GM21367 (cell line): ENCODE measurements around the gene NUMA1.
A peak's percentile ranks its signal among the peaks of the same experiment; 100 is the strongest.

ENCODE experiments used
- ATAC-seq: cut with Tn5 transposase; IDR thresholded peaks from one replicate; pipeline ENCODE4 v1.9.1; 2021; ENCODE audit not compliant: unreplicated experiment

NUMA1 gene

DNA sequence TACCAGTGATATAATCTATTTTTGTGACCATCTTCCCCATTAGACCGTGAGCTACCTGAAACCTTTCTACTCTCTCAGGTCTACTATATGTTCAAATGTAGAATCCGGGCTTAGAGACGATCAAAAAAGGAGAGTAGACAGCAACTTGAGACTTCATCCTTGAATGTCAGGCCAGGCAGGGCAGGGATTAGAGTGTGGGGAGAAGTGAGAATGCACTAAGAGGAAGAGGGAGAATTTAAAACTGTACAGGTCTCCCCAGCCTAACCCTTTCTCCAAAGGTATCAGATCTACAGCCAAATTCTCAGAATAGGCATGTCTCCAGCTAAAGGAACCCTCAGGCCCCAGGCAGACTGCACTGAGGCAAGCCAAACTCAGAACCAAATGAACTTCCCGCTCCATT, 21.8 kb upstream of the NUMA1 start:
- ATAC-seq, result no peak

DNA sequence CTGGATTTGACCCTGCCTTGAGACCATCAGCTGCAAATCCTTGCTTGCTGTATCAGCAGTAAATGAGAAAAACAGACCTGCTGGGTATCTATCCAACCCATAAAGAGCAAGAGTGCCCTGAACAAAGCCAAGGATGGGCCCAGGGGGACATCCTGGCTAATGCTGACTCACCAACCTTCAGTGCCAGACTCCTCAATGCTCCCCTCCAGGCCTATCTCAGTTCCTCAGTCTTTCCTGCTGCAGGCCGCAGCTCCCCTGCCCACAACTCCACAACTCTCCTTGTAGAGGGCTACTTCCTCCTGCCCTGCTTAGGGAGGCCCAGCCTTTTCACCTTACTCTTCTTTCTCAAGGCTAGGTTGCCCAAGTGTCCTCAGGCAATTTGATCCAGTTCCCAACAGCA, 20.1 kb upstream of the NUMA1 start:
- ATAC-seq, result no peak

DNA sequence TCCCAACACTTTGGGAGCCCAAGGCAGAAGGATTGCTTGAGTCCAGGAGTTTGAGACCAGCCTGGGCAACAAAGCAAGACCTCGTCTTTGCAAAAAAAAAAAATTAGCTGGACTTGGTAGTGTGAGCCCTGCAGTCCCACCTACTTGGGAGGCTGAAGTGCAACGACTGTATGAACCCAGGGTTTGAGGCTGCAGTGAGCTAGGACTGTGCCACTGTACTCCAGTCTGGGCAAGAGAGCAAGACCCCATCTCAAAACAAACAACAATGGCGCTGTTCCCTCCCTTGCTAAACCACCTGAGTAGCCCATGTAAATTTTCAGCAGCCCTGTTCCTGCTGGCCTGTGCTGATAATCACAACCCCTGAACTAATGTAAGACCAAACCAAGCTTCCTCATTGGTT, 19.7 kb upstream of the NUMA1 start:
- no peak for ATAC-seq

DNA sequence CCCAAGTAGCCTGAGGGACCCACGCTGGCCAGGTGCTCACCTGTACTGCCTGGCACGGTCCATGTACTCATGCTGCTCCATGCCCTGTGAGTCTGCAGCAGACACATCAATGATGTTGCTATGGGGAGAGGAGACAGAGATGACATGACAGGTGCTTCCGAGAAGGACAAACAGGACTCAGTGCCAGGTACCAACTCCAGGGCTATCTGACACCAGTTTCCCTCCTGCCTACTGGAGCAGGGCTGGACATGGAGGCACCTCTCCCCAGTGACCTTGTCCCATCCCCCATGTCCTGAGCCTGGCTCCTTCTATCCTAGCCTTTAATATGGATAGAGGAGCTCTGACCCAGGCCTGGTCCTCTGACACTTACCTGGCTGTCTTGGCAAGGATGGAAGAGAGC, 18.4 kb upstream of the NUMA1 start:
- no peak for ATAC-seq

DNA sequence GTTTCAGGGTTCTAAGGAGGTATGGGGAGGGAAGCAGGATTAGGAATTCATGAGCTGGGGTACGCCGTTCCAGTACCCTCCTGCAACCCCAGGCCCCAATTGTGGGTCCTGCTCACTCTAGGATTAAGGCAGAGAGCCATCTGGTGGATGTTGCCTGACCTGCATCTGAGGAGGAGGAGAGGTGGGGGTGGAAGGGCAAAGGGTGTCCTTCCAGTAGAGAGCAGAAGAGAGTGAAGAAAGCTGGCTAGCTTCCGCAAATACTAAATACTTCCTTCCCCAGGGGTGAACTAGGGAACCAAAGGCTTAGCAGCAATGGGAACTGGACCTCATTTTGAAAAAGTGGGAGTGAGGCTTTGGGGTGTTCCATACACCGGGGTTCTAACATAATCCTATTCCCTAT, 10.9 kb upstream of the NUMA1 start:
- no peak for ATAC-seq

DNA sequence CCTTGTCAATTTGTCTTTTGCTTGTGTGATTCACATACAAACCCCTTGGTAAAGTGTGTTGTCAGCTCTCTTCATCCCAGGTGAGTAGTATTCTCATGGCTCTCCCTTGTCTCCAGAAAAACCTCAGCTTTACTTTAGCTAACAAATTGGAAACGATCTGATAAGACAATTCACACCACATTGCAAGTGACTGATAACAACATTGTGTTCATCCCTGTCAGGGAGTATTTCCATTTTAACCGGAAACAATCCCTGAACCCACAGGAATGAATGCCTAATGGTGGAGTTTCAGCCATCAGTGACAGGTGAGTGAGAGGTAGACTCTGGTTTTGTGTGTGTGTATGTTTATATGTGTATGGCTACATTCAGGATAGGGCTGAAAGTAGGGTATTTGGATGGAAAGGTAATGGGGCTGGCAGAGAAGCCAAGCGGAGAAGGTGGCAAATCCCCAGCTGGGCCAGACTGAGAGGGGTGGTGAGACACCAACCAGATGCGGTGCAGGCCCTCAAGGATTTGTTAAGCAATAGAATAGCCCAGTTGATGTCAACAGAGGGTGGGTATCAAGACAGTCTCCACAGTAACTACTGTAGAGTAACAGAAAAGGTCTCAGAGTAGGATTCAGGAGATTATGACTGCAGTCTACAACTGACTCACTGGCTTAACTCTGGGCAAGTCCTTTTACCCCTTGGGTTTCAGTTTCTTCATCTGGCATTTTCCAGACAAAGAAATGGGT, 7.9 kb upstream of the NUMA1 start:
- no peak for ATAC-seq

DNA sequence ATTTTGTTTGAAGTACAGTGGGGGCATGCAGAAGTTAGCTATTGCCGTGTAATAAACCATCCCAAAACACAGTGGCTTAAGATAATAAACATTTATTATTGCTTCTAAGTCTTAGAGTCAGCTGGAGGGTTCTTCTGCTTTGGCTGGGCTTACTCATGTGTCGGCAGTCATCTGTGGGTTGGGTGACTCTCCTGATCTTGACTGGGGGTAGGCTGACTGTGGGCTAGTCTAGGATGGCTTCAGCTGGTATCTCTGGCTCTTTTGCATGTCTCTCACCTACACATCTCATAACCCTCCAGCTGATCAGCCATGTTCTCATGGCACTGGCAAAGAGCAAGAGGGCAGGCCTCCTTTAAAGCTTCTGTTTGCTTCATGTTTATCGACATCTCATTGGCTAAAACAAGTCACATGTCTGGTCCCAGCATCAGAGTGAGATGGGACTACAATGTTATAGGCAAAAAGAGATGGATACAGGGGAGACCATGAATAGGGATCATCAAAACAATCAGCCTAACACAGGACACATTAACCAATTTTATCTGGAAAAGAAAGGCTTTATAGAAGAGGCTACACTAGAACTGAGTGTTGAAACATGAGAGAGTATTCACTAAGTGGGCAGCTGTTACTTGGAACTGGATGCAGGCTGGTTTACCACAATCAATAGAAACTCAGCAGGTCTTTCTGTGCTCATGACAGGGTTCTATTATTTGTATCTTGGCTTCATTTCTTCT, 5.4 kb upstream of the NUMA1 start:
- no peak for ATAC-seq

DNA sequence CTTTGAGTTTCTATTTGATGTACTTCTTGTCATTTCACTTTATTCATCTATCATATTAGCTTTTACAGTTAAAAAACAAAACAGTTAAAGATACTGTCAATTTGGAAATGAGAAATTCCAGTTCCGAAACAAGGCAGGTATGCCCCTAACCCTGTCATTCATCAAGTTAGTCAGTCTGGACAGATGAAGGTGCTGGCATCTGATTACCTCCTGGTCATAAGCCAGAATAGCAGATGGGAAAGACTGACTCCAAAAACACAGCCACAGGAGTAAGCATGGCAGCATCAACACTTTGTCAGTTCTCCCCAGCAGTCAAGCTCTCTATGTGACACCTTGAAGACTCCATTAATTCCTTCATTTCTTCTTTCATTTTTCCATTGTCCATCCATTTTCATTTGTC, 4.6 kb upstream of the NUMA1 start:
- no peak for ATAC-seq

DNA sequence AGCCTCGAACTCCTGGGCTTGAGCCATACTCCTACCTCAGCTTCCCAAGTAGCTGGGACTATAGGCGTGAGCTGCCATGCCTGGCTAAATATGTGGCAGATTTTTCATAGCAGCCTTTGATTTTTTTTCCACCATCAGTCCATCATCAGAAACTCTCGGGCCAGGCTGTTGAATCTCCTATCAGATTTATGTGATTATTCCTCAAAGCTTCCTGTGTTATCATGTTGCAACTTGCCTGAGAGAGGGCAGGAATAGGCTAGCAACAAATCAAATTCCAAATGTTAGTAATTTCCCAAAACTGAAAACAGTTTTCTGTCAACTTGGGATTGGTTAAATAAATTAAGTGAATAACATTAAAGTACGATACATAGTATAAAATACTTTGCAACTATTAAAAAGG, 3.7 kb upstream of the NUMA1 start:
- ATAC-seq, result no peak

DNA sequence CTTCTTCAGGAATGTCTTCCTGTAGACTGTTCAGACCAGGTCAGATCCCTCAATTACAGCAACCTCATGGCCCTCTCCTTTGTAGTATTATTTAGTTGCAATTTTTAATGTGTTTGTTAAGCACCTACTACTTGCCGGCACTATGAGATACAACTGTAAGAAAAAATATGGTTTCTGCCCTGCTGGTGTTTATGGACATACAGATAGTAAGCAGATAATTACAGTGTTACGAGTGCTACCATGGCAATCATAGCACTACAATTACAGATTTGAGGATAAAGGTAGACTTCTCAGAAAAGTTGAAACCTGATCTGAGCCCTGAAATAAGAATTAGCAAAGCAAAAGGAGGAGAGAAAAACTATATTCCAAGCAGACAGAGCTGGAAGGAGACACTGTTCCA, 3.1 kb upstream of the NUMA1 start:
- ATAC-seq, result no peak

DNA sequence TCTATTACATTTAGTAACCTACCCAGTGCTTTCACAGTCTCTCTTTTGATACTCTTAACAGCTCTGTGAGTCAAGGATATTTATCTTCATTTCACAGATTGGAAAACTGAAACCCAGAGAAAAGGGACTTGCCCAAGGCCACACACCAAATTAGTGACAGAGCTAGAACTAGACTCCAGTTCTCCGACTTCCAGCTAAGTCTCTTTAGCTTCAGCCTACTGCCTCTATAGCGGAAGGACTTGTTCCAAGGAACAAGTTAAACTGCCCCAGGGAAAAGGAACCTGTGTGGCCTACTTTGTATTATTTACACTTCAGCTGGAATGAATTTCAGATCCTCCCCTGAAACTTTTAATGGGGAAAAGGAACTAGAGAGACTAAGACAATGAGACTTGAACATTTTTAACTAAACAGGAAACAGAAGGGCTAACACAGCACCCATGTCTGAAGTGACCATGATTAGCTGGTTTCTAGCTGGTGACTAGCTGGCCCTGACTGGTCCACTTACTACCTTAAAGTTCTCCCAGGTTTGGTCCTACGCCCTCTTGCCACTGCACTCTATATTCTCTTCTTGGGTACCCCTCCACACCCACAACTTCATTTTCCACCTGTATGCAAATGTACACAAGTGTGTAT, 1.6 kb upstream of the NUMA1 start:
- ATAC-seq, result no peak

DNA sequence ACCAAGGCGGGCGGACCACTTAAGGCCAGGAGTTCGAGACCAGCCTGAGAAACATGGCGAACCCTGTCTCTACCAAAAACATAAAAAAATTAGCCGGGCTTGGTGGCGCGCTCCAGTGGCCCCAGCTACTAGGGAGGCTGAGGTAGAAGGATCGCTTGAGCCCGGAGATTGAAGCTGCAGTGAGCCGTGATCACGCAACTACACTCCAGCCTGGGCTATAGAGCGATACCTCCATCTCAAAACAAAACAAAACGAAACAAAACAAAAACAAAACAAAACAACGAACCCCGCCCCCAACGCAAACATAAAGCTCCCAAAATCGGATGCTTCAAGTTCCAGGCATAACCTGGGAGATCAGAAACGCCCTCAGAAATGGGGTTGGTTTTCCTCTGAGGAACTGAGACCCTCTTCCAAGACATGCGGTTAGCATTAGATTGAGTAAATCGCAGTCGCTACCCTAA, 872 bp upstream of the NUMA1 start:
- no peak for ATAC-seq

DNA sequence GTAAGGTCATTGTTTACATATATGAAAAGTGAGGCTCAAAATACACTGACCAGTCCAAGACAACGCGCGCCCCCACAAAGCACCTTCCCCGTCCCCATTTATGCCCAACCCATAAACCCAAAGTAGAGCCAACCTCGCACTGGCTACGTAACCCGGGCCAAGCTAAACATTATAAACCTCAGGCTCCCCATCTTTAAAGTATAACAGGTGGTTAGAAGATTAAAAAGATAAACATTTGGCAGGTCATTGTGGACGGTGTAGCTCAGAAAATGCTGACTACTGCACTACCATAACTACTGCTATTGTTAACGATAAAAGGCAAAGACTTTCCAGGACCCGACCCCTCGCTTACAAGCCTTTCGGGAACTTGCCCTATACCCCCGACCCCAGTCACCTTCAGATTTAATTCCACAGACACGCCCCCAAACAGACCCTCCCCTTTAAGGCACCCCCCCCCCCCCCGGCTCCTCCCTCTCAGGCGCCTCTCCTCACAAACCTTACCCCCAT, 470 bp downstream of the NUMA1 start:
- no peak for ATAC-seq

DNA sequence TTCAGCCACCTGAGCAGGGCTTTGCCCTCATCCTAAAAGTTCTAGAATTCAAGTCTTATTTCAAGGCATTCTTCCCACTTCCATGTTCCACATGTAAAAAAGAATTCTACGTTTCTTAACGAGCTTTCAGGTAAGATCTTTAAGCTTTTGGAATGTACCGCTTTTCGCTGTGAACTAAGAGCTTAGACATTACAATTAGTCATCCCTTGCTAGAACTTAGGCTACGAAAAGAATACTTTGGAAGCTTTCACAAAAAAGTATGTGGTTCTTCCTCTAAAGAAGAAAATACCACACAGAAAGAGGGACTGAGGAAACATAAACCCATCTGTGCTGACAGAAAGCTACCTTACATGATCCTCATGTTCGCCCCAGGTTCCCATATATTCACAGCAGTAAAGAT, 1.9 kb downstream of the NUMA1 start:
- no peak for ATAC-seq

DNA sequence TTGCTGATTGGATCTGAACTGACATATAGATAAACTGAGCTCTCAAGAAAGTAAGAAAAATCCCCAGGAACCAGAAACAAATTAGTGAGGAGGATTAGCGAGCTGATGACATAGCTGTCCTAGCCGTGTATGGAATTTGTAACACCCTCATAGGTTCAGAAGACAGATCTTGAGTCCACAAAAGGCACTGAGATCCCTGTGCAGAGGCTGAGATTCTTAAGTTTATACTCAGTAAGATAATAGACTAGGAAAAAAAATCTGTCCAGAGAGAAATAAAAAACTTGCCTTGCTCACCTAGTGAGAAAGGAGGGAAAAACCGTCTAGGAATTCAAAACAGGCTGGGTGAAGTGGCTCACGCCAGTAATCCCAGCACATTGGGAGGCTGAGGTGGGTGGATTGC, 4.6 kb downstream of the NUMA1 start:
- ATAC-seq, result no peak

DNA sequence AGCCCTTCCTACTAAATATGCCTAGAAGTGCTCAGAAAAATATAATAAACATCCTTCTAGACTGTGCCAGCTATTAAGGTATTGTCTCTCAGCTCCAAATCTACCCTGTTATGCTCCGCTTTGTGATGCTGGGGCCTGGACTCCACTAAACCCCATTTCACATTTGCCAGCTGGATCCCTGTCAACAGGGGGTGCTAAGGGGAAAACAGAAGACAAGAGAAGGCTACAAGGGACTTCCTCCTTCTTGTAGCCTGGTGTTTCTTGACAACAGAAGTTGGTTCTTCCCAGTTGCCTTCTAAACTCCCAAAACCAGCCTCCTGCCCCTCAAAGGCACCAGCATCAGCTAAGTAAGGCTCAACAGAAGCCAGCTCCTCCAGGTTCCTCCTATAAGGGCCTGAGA, 5.2 kb downstream of the NUMA1 start:
- no peak for ATAC-seq

DNA sequence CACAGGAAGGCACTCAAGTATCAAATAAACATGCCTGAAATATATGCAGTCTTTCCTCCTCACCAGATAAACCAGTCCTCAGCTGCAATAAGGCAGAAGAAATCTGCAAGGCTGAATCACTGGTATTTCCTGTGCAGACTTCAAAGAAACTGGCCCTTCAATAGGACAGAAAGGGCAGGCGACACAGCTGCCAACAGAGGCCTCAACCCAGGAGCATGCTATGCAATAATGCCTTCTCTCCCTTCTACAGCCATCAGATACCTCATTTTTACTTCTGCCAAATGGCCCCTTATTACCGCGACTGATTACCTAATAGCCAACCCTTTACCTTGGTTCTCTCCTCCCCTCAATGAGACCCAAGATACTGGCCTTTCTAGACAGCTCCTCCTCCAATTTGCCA, 8.0 kb downstream of the NUMA1 start:
- ATAC-seq, result no peak

DNA sequence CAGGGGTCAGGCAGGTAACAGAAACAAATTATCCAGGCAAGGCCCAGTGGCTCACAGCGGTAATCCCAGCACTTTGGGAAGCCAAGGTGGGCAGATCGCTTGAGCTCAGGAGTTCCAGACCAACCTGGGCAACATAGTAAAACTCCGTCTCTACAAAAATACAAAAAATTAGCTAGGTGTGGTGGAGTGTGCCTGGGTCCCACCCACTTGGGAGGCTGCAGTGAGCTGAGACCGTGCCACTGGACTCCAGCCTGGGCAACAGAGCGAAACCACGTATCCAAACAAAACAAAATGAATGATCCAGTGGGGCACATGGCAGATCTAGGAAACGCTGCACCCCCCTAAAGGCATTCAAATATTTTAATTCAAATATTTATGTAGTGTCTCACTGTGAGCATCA, 9.9 kb downstream of the NUMA1 start:
- ATAC-seq, result no peak

DNA sequence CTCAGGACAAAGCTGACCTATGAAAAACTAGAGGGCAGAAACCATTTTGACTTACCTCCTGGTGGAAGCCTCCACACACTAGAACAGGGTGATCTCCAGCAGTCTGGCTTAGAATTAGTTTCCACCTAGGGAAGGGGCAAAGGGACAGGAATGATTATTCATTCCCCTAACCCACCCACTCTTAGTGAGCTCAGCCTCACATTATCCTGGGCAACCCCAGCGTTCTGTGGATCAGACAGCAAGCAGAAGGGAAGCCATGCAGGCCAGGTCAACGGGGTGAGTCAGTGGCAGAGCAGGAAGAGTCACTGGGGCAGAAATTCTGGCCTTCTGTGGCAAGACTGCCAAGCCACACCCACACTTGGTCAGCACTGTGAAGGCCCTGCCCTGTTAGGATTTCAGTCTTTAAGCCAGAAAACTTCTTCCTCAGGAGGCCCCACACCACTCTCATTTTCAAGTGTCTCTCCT, 10.5 kb downstream of the NUMA1 start:
- ATAC-seq, result peak; percentile 52

DNA sequence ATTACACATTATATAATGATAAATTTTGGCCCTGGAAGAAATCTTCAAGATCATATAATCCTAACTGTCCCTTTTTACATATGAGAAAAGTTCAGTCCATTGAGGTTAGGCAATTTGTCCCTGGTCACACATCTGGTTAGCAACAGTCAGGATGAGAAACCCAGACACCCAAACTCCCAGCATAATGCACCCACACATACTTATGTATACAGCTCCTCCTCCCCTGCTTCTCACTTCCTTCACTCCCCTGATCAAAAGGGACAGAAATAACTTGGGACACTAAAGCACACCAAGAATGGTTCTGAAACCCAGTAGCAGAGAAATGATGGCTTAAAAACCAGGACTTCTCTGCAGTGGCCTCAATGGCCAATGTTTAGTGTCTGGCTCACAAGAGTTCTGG, 11.1 kb downstream of the NUMA1 start:
- no peak for ATAC-seq

DNA sequence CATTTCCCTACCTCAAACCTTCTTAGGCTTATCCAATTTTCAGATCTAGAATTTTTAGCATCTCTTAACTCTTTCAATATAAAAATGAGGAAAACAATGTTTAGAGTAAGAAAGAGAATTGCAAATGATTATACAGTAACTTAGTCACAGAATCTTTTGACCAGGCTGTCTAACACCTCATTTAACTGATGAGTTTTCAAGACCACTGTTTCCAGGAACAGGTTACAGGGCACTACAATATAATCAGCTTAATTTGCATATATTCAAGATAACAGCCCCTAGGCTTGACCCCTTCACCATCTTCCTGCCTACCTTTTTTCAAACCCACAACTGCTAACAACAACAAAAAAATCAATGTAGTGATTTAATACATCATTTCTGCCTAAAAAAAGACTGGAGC, 12.7 kb downstream of the NUMA1 start:
- no peak for ATAC-seq

DNA sequence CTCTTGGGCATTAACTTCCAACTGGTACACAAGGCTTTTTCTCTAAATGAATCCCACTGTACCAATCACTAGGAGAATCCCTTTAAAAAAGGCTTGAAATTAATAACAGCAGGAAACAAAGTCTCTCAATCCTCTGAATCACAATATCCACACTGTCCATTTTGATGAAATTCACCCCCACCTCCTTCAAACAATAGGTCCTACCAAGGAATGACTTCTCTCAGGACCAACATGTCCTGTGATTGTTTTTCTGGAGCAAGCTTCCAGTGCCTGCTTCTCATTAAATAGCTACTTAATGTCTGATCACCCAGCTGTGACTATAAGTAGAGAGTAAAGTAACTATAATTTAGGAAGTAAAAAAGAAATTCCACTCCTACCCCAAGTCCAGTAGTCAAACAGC, 13.1 kb downstream of the NUMA1 start:
- no peak for ATAC-seq
